Duodenal mucosa (tissue), 2 donors: ENCODE data around the gene HNRNPM.
"Not testable (repeated sequence)": the region's sequence is repeated elsewhere in the genome, so short reads cannot be mapped to it uniquely, and the experiment has no call there.

Experiments
- H3K27ac ChIP-seq: one replicate; pipeline ENCODE4 v1.7.0; 2013; ENCODE audit warnings: low read depth, low read length
- H3K27me3 ChIP-seq, 2 donors: one replicate each; pipeline ENCODE4 v1.7.0; 2013; ENCODE audit warnings: low read length in 2 of 2, control low read depth in 1 of 2; ENCODE audit not compliant: insufficient read depth in 2 of 2, control insufficient read depth in 1 of 2
- H3K36me3 ChIP-seq, 2 donors: one replicate each; pipeline ENCODE4 v1.7.0; 2013; ENCODE audit warnings: low read length in 2 of 2, control low read depth in 1 of 2; ENCODE audit not compliant: insufficient read depth in 2 of 2, control insufficient read depth in 1 of 2
- H3K4me1 ChIP-seq, 2 donors: one replicate each; pipeline ENCODE4 v1.7.0; 2013; ENCODE audit warnings: low read length in 2 of 2, control low read depth in 1 of 2; ENCODE audit not compliant: insufficient read depth in 2 of 2, control insufficient read depth in 1 of 2
- H3K4me3 ChIP-seq, 2 donors: one replicate each; pipeline ENCODE4 v1.7.0; 2013; ENCODE audit warnings: low read length in 2 of 2, low read depth in 1 of 2
- H3K9ac ChIP-seq, 2 donors: one replicate each; pipeline ENCODE4 v1.7.0; 2013; ENCODE audit warnings: low read length in 2 of 2, low read depth in 1 of 2
- H3K9me3 ChIP-seq, 2 donors: one replicate each; pipeline ENCODE4 v1.7.0; 2013; ENCODE audit warnings: low read length in 2 of 2, control low read depth in 1 of 2; ENCODE audit not compliant: control insufficient read depth in 1 of 2

Gene HNRNPM

DNA sequence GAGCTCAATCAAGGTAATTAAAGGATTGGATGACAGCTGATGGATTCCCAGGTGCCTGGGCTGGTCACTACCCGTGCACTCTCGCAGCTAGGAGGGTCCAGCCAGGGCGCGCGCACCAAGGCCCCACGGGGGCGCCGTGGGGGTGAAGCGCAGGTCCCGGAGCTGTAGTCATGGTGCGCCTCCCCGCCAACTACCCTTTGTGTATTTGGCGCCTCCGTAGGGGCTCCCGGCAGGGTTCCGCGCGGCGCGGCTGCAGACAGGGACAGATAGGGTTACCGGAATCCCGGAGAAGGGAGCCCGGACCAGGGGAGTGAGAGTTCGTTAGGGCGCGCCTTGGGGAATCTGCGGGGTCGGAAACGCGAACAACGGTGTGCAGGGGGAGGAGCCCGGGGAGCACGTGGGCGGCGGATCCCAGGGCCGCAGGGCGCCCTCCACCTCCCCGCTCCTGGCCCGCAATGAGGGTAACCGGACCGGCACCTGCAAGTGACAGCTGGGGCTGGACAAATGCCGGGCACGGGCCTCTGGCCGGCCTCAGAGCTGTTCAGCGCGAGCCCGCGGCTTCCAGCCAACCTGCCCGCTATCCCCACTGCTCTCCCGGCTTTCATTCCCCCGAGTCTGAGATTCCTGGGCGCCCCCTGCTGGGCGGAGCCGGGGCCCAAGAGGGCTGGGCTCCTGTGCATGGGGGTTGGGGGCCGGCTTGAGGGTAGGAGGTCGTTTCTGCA is 61.1 kb downstream of the HNRNPM start:
- no peaks in the 10 kb centered on the region for H3K27me3 ChIP-seq
- no peak overlapping the region for H3K27ac ChIP-seq
- peak overlapping the region; percentile 47 to 48 for H3K9ac ChIP-seq
- H3K4me3 ChIP-seq, result peak overlapping the region; percentile 72 to 74
- H3K9me3 ChIP-seq, result no peaks in the 10 kb centered on the region
- peaks cover 4 to 14% of the 10 kb centered on the region in 2 donors for H3K4me1 ChIP-seq
- no peaks in the 10 kb centered on the region for H3K36me3 ChIP-seq

DNA sequence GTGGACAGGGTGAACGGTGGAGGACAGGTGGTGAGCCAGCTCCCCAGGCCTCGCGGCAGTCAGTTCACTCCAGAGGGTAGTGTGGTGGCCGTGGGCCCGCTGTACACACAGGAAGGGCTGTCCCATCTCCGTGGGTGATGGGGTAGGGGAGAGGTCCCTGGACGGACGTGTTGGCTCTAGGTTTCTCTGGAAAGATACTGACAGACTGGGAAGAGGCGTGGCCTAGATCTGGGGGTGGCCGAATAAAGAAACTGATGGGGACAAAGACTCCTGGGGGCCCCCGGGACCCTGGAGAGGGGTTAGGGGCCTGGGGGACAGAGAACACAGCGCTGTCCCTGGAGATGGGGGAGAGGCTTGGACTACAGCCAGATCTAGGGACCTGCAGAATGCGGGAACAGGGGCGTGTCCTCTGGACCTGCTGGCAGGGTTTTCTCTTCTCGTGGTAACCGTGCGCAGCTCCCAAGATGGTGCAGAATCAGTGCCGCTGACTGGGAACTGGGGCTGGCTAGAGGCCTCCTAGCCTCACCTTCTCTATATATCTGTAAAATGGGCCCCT is 61.7 kb downstream of the HNRNPM start:
- H3K4me3 ChIP-seq, result peak overlapping the region; percentile 72 to 74

DNA sequence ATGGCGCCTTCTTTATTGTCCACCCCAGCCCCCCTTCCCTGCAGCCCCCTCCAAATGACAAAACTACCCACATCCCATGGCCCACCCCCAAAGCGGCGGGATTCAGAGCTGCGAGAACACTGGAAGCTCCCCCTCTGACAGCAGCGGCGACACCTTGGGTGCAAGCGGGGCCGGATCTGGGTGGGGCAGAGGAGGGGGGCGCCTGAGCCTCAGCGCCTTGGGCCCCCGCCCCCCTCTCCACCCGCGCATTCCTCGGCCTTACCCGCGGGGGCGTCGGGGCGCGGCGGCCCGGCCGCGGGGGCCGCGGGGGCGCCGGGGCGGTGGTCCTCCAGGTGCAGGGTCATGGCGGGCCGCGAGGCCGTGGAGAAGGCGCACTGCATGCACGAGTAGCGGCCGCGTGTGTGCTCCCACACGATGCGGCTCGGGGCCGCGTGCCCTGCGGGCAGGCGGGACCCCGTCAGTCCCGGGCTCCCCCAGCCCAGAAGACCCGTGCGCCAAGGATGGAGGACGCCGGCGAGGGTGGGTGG is 65.9 kb downstream of the HNRNPM start:
- Histone ChIP-seq H3K9me3 (no peaks in the 10 kb centered on the region), H3K4me1 (peaks cover 20 to 33% of the 10 kb centered on the region in 2 donors), H3K4me3 (no peak overlapping the region), H3K27me3 (no peaks in the 10 kb centered on the region), H3K36me3 (no peaks in the 10 kb centered on the region), H3K9ac (no peak overlapping the region), H3K27ac (no peak overlapping the region)

More for the DNA sequence above, 61.7 kb downstream of the HNRNPM start:
- Histone ChIP-seq H3K36me3 (no peaks in the 10 kb centered on the region), H3K9me3 (no peaks in the 10 kb centered on the region), H3K4me1 (peaks cover 4 to 14% of the 10 kb centered on the region in 2 donors), H3K27me3 (no peaks in the 10 kb centered on the region), H3K27ac (no peak overlapping the region), H3K9ac (peak overlapping the region; percentile 47 to 48)

DNA sequence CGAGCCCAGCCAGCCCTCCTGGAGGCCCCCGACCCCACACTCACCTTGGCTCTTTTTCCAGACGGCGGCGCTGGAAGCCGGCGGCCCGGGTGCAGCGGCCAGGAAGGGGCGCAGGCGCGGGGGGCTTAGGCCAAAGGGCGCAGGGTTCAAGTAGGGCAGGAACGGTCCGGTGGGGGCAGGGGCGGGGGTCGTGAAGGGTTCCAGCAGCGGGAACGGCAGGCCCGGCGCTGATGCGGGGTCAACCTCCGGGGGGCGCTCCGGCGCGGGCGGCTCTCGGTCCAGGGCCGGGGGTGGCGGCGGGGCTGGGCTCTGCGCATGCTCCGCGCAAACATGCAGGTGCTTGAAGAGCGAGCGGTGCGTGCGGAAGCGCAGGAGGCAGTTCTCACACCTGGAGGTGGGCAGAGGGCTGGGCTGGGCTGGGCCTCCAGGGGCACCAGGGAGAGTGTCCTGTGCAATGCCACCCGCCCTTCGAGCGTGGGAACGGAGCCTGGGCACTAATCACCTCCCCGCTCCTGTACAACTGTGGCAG is 66.9 kb downstream of the HNRNPM start:
- no peaks in the 10 kb centered on the region for H3K9me3 ChIP-seq
- no peaks in the 10 kb centered on the region for H3K36me3 ChIP-seq
- no peak overlapping the region for H3K9ac ChIP-seq
- peaks cover 16 to 25% of the 10 kb centered on the region in 2 donors for H3K4me1 ChIP-seq
- no peak overlapping the region for H3K27ac ChIP-seq
- H3K4me3 ChIP-seq, result no peak overlapping the region
- H3K27me3 ChIP-seq, result no peaks in the 10 kb centered on the region

DNA sequence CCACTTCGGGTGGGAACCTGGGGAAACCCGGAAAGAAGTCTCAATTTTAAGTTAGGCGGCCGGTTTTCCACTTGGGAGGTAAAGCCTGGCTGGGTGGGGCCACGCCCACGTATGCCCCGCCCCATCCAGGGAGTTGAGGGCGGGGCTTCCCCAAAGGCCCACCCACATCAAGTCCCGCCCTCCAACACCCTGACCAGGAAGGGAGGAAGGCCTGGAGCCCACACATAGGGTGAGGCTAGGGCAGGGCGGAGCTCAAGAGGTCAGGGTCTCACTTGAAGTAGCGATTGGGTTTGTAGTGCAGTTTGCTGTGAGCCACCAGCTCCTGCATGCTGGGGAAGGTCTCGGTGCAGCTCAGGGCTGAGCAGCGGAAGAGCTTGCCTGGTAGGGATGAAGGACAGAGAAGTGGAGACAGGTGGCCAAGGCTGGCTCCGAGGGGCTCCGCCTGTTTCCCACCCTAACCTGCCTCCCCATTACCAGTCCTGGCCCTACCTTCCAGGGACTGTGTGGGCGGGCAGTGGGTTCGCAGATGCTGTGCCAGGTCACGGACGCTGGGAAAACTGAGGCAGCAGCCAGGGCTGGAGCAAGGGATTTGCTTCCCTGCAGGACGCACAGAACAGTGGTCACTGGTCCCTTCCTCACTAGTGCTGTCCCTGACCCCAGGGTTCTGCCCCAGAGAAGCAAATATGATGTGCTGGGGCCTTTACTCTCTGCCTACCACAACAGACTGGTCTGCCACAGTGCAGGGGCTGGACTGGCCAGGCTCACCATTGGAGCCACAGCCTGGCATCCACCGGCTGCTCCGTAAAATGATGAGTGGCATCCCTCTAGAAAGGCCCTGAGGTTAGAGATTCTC is 67.6 kb downstream of the HNRNPM start:
- Histone ChIP-seq H3K27ac (no peak overlapping the region), H3K4me3 (peak overlapping the region; percentile 46 to 73), H3K27me3 (no peaks in the 10 kb centered on the region), H3K9me3 (no peaks in the 10 kb centered on the region), H3K4me1 (peaks cover 16 to 26% of the 10 kb centered on the region in 2 donors), H3K9ac (peak overlapping the region; percentile 27 to 80), H3K36me3 (no peaks in the 10 kb centered on the region)

GRCh38 chr19:8513036-8513686 is 68.4 kb downstream of the HNRNPM start:
- no peaks in the 10 kb centered on the region for H3K36me3 ChIP-seq
- H3K27ac ChIP-seq, result peak overlapping the region; percentile 97
- no peaks in the 10 kb centered on the region for H3K9me3 ChIP-seq
- H3K4me3 ChIP-seq, result peak overlapping the region; percentile 73 to 82
- peaks cover 16 to 32% of the 10 kb centered on the region in 2 donors for H3K4me1 ChIP-seq
- peak overlapping the region; percentile 75 to 80 for H3K9ac ChIP-seq
- no peaks in the 10 kb centered on the region for H3K27me3 ChIP-seq

DNA sequence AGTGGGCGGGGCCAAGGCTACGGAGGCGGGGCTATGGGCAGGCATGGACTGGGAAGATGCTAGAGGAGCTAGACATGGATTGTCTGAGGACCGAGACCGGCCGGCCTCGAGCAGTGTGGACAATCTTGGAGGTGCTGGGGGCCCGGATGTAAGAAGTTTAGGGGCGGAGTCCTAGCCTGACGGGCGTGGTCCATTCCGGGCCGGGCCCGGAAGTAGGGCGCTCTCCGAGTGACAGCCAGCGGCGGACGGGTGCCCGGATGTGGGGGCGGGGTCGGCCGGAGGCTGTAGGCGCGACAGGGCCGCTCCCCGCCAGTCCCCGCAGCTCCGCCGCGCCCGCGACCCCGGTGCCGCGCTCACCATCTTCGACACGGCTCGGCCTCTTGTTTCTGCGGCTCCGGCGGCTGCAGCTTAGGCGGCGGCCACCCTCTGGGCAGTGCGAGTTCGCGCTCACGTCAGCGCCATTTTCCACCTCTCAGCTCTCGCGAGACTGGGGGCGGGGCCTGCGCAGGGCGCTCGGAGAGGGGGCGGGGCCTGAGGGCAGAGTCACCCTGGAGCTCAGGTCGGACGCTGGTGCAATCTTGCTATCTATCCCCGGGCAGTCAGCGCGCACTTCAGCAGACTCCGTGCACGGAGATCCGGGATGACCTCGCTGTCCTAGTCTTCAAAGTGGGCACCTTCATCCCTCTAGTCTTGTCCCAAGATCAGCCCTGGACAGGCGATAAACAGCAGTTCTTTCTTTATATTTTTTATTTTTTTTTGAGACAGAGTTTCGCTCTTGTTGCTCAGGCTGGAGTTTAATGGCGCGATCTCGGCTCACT is 69.1 kb downstream of the HNRNPM start, which contains the start of gene ZNF414:
ZNF414 (minus strand) TSS at position 481 of the 818 bp plus-strand sequence; CDS start at position 360, 121 bp downstream.
- peak within 1 kb of the TSS; percentile 97 for H3K27ac ChIP-seq
- peak within 1 kb of the TSS; percentile 75 to 80 for H3K9ac ChIP-seq
- peak within 1 kb of the TSS; percentile 73 to 82 for H3K4me3 ChIP-seq
- no peaks in the 10 kb centered on the region for H3K27me3 ChIP-seq
- H3K4me1 ChIP-seq, result peaks cover 16 to 32% of the 10 kb centered on the region in 2 donors
- no peaks in the 10 kb centered on the region for H3K36me3 ChIP-seq
- H3K9me3 ChIP-seq, result no peaks in the 10 kb centered on the region

DNA sequence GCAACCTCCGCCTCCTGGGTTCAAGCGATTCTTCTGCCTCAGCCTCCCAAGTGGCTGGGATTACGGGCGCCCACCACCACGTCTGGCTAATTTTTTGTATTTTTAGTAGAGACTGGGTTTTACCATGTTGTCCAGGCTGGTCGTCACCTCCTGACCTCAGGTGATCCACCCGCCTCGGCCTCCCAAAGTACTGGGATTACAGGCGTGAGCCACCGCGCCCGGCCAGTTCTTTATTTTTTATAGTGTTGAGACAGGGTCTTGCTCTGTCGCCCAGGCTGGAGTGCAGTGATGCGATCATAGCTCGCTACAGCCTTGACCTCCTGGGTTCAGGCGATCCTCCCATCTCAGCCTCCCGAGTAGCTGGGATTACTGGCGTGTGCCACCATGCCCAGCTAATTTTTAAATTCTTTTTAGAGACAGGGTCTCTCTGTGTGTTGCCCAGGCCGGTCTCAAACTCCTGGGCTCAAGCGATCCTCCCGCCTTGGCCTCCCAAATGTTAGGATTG is 69.8 kb downstream of the HNRNPM start:
- not testable (repeated sequence) for H3K27me3 ChIP-seq, H3K9me3 ChIP-seq, H3K36me3 ChIP-seq, H3K27ac ChIP-seq
- Histone ChIP-seq H3K9ac (peak overlapping the region; percentile 33 to 80), H3K4me3 (peak overlapping the region; percentile 73 to 82), H3K4me1 (peaks cover 16 to 32% of the 10 kb centered on the region in 2 donors)

- Histone ChIP-seq H3K4me1 (peaks cover 16 to 32% of the 10 kb centered on the region in 2 donors), H3K27ac (no peak overlapping the region), H3K9ac (no peak overlapping the region), H3K9me3 (no peaks in the 10 kb centered on the region), H3K4me3 (peak overlapping the region in 1 of 2 donors; percentile 5), H3K27me3 (no peaks in the 10 kb centered on the region), H3K36me3 (no peaks in the 10 kb centered on the region)
Observed at GRCh38 chr19:8515317-8515716, 70.5 kb downstream of the HNRNPM start.
